PC-3 (cell line): ENCODE measurements around the gene NEK11.

Source experiments
- EZH2phosphoT487 ChIP-seq: fragments of 300-600 bp; sonication (generic); IDR thresholded peaks from 2 replicates; pipeline ENCODE4 v1.6.1; 2018; ENCODE audit warnings: mild to moderate bottlenecking, antibody characterized with exemption, low read length, borderline replicate concordance
- TF ChIP-seq, protein P1 (sequence below): fragments of 300-600 bp; sonication (generic); conservative IDR thresholded peaks from 2 replicates; pipeline ENCODE4 v1.5.1; 2017; ENCODE audit warnings: antibody characterized with exemption, low read depth, mild to moderate bottlenecking, low read length

DNA sequence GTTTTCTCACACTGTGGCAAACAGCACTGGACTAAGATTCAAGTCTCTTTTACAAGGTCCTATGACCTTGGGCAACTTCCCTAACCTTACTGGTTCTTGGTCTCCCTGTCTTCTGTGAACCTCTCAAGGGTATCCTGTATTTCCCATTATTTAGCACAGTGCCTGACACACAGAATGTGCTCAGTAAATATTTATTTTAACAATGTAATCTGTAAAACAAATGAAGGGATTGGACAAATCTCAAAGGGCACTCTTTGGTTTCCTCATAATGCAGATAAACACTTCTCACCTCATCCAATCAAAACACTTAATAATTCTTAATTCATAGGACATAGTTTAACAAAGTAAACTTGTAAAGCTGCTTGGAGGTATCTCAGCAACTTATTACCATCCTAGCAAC lies 367.7 kb downstream of the NEK11 start:
- TF ChIP-seq EZH2phosphoT487, result no peak
- TF ChIP-seq, protein P1, sequence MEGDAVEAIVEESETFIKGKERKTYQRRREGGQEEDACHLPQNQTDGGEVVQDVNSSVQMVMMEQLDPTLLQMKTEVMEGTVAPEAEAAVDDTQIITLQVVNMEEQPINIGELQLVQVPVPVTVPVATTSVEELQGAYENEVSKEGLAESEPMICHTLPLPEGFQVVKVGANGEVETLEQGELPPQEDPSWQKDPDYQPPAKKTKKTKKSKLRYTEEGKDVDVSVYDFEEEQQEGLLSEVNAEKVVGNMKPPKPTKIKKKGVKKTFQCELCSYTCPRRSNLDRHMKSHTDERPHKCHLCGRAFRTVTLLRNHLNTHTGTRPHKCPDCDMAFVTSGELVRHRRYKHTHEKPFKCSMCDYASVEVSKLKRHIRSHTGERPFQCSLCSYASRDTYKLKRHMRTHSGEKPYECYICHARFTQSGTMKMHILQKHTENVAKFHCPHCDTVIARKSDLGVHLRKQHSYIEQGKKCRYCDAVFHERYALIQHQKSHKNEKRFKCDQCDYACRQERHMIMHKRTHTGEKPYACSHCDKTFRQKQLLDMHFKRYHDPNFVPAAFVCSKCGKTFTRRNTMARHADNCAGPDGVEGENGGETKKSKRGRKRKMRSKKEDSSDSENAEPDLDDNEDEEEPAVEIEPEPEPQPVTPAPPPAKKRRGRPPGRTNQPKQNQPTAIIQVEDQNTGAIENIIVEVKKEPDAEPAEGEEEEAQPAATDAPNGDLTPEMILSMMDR, result no peak
